Lower lobe of right lung (tissue), 2 donors: ENCODE results near the gene SLX9. TPM values are rescaled to one million over a fixed set of nuclear protein-coding genes. Genes with fewer than 3 reads are reported as not detected.
A peak's percentile ranks its signal among the peaks of the same experiment; 100 is the strongest.

ENCODE experiments used
- ATAC-seq, 2 donors: fragments of 200-7000 bp; cut with Tn5 transposase; one replicate each; pipeline ENCODE4 v1.9.1; 2020 to 2022; ENCODE audit warnings: mild to moderate bottlenecking in 2 of 2, moderate library complexity in 2 of 2
- DNase-seq: peaks from one replicate; pipeline ENCODE4 v3.0.0-alpha.2; 2020
- H3K27ac ChIP-seq: fragments of 200-600 bp; one replicate; pipeline ENCODE4 v1.8.0; 2022
- H3K27me3 ChIP-seq: fragments of 200-600 bp; one replicate; pipeline ENCODE4 v1.8.0; 2022; ENCODE audit warnings: low read depth
- H3K36me3 ChIP-seq: fragments of 200-600 bp; one replicate; pipeline ENCODE4 v1.8.0; 2022; ENCODE audit warnings: mild to moderate bottlenecking
- H3K4me1 ChIP-seq: fragments of 200-600 bp; one replicate; pipeline ENCODE4 v1.8.0; 2022
- H3K4me3 ChIP-seq: fragments of 200-600 bp; one replicate; pipeline ENCODE4 v1.8.0; 2022; ENCODE audit warnings: mild to moderate bottlenecking
- H3K9me3 ChIP-seq: fragments of 200-600 bp; one replicate; pipeline ENCODE4 v1.8.0; 2022
- intact Hi-C: fragments of 100-400 bp; cut with DNase I; formaldehyde crosslinking; loops from one replicate; pipeline ENCODE4 v1.11.0; 2022
- total RNA-seq: library from RNA; stranded (reverse); fragmentation: NEBNext Ultra II Directional; extraction: Animal tissue kit (Norgen Biotek cat#: 25700); gene quantifications from one replicate; pipeline ENCODE4 v1.2.1, GENCODE V29; 2021
- TF ChIP-seq, protein P1 (sequence below): fragments of 200-600 bp; IDR thresholded peaks from one replicate; pipeline ENCODE4 v1.8.0; 2022; ENCODE audit warnings: antibody characterized with exemption, mild to moderate bottlenecking
- donor health status: DM: no; HTN: yes; CAD: no; lungs with severe emphysema.

The SLX9 gene
- total RNA-seq, 1 donor from 2014 or later: 15.7 TPM

DNA sequence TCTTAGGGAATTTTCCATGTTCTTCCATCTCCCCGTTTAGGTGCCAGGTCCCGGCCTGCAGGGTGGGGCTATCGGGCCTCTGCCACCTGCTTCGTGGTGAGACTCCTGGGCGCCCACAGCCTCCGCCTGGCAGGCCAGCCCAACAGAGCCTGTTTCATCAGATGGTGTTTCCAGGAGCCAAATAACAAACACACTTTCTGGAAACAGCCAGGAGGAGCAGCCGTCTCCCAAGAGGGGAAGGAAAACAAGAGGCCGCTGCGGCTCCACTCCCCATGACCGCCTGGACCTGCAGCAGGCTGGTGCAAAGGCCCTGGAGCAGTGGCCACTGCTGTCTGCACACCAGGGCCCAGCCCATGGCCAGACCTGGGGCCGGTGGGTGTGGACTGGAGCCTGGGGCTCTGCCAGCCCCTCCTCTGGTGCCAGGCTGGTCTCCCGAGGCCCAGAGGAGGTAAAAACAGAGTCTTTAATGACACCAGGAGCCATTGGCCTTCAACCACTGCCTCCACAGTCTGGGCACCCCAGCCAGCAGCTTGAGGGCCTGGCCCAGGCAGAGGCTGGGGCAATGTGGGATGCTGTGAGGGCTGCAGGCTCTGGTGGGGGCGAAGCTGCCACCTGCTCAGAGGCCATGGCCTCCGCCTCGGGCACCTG lies 55.0 kb downstream of the SLX9 start:
- Histone ChIP-seq H3K27me3 (no peaks in the 10 kb centered on the region), H3K36me3 (no peaks in the 10 kb centered on the region), H3K9me3 (no peaks in the 10 kb centered on the region), H3K27ac (peak overlapping the region; percentile 56), H3K4me1 (peaks cover 7% of the 10 kb centered on the region), H3K4me3 (no peak overlapping the region)
- ATAC-seq (no peak), DNase-seq (peak; percentile 45)
- TF ChIP-seq, protein P1, sequence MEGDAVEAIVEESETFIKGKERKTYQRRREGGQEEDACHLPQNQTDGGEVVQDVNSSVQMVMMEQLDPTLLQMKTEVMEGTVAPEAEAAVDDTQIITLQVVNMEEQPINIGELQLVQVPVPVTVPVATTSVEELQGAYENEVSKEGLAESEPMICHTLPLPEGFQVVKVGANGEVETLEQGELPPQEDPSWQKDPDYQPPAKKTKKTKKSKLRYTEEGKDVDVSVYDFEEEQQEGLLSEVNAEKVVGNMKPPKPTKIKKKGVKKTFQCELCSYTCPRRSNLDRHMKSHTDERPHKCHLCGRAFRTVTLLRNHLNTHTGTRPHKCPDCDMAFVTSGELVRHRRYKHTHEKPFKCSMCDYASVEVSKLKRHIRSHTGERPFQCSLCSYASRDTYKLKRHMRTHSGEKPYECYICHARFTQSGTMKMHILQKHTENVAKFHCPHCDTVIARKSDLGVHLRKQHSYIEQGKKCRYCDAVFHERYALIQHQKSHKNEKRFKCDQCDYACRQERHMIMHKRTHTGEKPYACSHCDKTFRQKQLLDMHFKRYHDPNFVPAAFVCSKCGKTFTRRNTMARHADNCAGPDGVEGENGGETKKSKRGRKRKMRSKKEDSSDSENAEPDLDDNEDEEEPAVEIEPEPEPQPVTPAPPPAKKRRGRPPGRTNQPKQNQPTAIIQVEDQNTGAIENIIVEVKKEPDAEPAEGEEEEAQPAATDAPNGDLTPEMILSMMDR: no peak
- intact Hi-C loops: no loop called here

DNA sequence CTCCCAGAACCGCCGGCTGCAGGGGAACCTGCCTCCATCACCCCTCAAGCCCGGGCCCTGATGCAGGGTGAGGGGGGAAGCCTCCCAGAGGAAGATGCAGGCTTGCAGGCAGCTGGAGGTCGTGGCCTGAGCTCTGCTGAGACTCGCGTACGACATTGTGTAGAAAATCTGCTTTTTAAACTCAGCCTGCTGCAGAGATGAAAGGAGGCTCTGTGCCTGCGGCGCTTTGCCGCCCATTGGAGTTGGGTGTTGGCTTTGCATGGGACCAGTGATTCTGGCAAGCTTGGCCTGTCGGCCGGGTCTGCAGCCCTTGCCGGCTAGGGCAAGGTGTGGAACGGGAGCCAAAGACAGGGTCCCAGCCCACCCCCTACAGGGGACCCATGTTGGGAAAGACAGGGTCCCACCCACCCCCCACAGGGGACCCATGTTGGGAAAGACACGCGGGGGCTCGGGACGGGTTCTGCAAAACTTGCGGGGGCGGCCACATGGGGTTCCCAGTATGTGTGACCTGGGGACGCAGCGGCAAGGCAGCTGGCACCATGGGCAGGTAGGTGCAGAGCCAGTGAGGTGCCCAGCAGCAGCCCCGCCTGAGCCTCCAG lies 55.6 kb downstream of the SLX9 start:
- no peaks in the 10 kb centered on the region for H3K9me3 ChIP-seq
- TF ChIP-seq, protein P1: no peak
- H3K4me1 ChIP-seq: peaks cover 7% of the 10 kb centered on the region
- intact Hi-C loops: no loop called here
- H3K4me3 ChIP-seq: no peak overlapping the region
- peak; percentile 44 for DNase-seq
- H3K27ac ChIP-seq: peak overlapping the region; percentile 56
- H3K27me3 ChIP-seq: no peaks in the 10 kb centered on the region
- no peak for ATAC-seq
- no peaks in the 10 kb centered on the region for H3K36me3 ChIP-seq

DNA sequence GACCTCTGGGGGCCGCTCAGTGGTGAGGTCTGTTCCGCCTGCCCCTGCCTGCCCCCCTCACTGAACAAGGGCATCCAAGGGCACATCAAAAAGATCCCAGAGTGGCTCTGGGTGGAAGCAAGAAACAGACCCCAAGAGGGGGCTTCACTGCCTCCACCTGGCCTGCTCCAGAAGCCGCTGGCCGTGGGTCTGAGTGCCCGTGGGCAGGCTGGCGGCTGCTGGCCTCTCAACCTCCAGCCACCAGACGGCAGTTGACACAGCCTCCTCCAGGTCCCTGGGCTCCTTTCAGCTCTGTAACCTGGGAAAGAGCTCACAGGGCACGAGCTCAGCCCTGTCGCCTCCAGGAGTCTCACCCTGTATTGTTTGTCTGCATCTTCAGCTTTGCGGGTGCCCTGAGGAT lies 56.3 kb downstream of the SLX9 start:
- H3K27ac ChIP-seq: no peak overlapping the region
- peaks cover 7% of the 10 kb centered on the region for H3K4me1 ChIP-seq
- no peak overlapping the region for H3K4me3 ChIP-seq
- H3K36me3 ChIP-seq: no peaks in the 10 kb centered on the region
- no peak for ATAC-seq
- no peaks in the 10 kb centered on the region for H3K27me3 ChIP-seq
- no peaks in the 10 kb centered on the region for H3K9me3 ChIP-seq
- TF ChIP-seq, protein P1: no peak
- peak; percentile 27 for DNase-seq
- intact Hi-C loops: no loop called here

DNA sequence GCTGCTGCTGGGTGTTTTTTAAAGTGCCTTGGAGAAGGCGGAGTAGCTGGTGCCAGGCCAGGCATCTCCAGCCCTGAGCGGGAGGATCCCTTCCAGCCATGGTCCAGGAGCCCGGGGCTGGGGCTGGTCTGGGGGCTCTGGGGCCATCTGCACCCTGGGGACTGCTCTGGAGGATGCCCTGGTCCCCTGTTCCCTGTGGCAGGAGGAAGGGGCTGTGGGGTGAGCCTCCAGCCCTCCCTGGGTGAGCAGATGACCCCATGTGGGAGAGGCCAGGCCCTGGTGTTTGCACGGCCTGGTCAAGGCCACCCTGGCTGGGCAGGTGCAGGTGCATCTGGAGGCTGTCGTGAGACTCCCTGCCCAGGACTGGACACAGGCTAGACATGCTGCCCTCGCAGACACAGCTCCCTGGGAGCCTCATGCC lies 56.7 kb downstream of the SLX9 start:
- ATAC-seq (no peak), DNase-seq (no peak)
- H3K4me1 ChIP-seq: peaks cover 7% of the 10 kb centered on the region
- H3K9me3 ChIP-seq: no peaks in the 10 kb centered on the region
- H3K4me3 ChIP-seq: no peak overlapping the region
- no peak overlapping the region for H3K27ac ChIP-seq
- H3K36me3 ChIP-seq: no peaks in the 10 kb centered on the region
- TF ChIP-seq, protein P1: no peak
- H3K27me3 ChIP-seq: no peaks in the 10 kb centered on the region
- intact Hi-C loops: no loop called here

DNA sequence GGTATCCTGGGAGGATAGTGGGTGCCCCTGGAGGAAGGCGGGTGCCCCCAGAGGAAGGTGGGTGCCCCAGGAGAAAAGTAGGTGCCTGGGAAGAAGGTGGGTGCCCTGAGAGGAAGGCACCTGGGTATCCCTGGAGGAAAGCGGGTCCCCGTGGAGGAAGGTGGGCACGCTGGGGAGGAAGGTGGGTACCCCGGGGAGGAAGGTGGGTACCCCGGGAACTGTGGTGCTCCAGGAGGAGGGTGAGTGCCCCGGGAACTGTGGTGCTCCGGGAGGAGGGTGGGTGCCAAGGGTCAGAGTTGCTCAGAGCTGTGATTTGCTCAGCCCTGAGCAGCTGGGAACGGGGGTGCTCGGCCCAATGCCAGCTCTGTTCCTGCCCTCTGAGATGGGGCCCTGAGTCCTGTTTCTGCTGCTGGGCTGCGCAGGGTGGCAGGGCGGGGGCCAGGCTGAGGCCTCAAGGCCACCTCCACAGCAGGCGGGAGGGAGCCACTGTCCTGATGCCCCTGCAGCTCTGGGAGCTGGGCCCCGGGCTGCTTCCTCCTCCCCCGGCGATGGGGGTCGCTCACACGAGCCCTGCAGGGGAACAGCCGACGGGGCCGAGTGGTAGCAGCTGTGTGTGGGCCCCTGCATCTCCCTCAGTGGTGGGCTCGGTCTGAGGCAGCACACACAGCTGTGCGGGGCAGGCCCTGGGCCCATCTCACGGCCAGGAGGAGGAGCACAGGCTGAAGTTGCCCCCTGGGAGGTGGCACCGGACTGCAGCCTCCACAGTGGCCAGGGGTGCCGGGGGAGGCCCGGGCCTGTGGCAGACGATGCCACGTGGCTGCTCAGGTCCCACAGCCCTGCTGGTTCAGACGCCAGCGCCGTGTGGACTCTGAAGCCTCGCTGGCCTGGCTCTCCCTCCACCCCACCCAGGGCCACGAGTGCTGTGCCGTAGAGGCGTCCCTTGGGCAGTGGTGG lies 57.4 kb downstream of the SLX9 start:
- H3K27ac ChIP-seq: no peak overlapping the region
- no peak for ATAC-seq

More for the DNA sequence above, 57.4 kb downstream of the SLX9 start:
- no peaks in the 10 kb centered on the region for H3K9me3 ChIP-seq
- H3K4me1 ChIP-seq: peaks cover 7% of the 10 kb centered on the region
- no peak overlapping the region for H3K4me3 ChIP-seq
- H3K36me3 ChIP-seq: no peaks in the 10 kb centered on the region
- TF ChIP-seq, protein P1: no peak
- peak; percentile 39 for DNase-seq
- intact Hi-C loops: no loop called here
- H3K27me3 ChIP-seq: no peaks in the 10 kb centered on the region
